HEK293 (cell line): ENCODE measurements around the gene LRRC74B.

Source experiments
- CTCF ChIA-PET: fragments of 350-600 bp; formaldehyde crosslinking; extraction: SDS; loops from one replicate; lab custom pipeline; 2021; ENCODE audit warnings: antibody characterized with exemption; lab: Yijun Ruan, JAX
- POLR2A ChIA-PET: fragments of 300-600 bp; formaldehyde crosslinking; extraction: SDS; loops from one replicate; lab custom pipeline; 2020; ENCODE audit warnings: antibody characterized with exemption, inconsistent platforms; lab: Yijun Ruan, JAX
- H3K27ac ChIP-seq: fragments of 200-500 bp; sonication (Bioruptor generic); 2 replicates; pipeline ENCODE4 v1.5.1; 2014; ENCODE audit warnings: low read depth, low read length, control low read depth, inconsistent platforms; ENCODE audit errors: extremely low read depth
- H3K36me3 ChIP-seq, 2 experiments: fragments of 200-500 bp in 1 of 2; sonication (Bioruptor generic) in 1 of 2; 1 replicate in 1 of 2; 2 replicates in 1 of 2; pipeline ENCODE4 v1.5.1; 2014 to 2017; ENCODE audit warnings: inconsistent platforms in 2 of 2, low read length in 2 of 2; ENCODE audit not compliant: control insufficient read depth in 2 of 2, insufficient read depth in 1 of 2
- H3K4me1 ChIP-seq: fragments of 200-500 bp; sonication (Bioruptor generic); 2 replicates; pipeline ENCODE4 v1.5.1; 2014; ENCODE audit warnings: mild to moderate bottlenecking, low read length, inconsistent platforms; ENCODE audit not compliant: control insufficient read depth, insufficient read depth
- H3K4me3 ChIP-seq: 2 replicates; pipeline ENCODE4 v1.5.1; 2011; ENCODE audit warnings: low read depth, mild to moderate bottlenecking, control low read depth, low read length, moderate library complexity
- H3K9me3 ChIP-seq: fragments of 200-500 bp; sonication (Bioruptor generic); 2 replicates; pipeline ENCODE4 v1.5.1; 2014; ENCODE audit warnings: low read depth, low read length, inconsistent platforms; ENCODE audit not compliant: control insufficient read depth, insufficient read depth
- BCL11B ChIP-seq: fragments of 450-650 bp; formaldehyde crosslinking; IDR thresholded peaks from 2 replicates; pipeline ENCODE4 v1.5.1; 2016; ENCODE audit warnings: low read depth, missing biosample characterization, missing genetic modification characterization
- KLF1 ChIP-seq: fragments of 450-650 bp; formaldehyde crosslinking; IDR thresholded peaks from 2 replicates; pipeline ENCODE4 v1.5.1; 2016; ENCODE audit warnings: missing biosample characterization, missing genetic modification characterization
- KLF7 ChIP-seq: fragments of 450-650 bp; formaldehyde crosslinking; IDR thresholded peaks from 2 replicates; pipeline ENCODE4 v1.5.1; 2016; ENCODE audit warnings: missing biosample characterization, missing genetic modification characterization, borderline replicate concordance
- OSR2 ChIP-seq: fragments of 450-650 bp; formaldehyde crosslinking; IDR thresholded peaks from 2 replicates; pipeline ENCODE4 v1.5.1; 2016; ENCODE audit warnings: missing biosample characterization, missing genetic modification characterization
- TRIM28 ChIP-seq: IDR thresholded peaks from 2 replicates; pipeline ENCODE4 v1.6.1; 2011; ENCODE audit warnings: low read length, control low read depth, borderline replicate concordance
- ZBTB8A ChIP-seq: fragments of 450-650 bp; formaldehyde crosslinking; IDR thresholded peaks from 2 replicates; pipeline ENCODE4 v1.5.1; 2016; ENCODE audit warnings: missing biosample characterization, missing genetic modification characterization
- ZFP37 ChIP-seq: fragments of 450-650 bp; formaldehyde crosslinking; IDR thresholded peaks from 2 replicates; pipeline ENCODE4 v1.5.1; 2016; ENCODE audit warnings: missing biosample characterization, missing genetic modification characterization
- ZNF132 ChIP-seq: fragments of 450-650 bp; formaldehyde crosslinking; IDR thresholded peaks from 2 replicates; pipeline ENCODE4 v1.5.1; 2017; ENCODE audit warnings: missing biosample characterization, missing genetic modification characterization, borderline replicate concordance
- ZNF184 ChIP-seq: fragments of 450-650 bp; IDR thresholded peaks from 2 replicates; pipeline ENCODE4 v1.5.1; 2018; ENCODE audit warnings: missing biosample characterization, mild to moderate bottlenecking, missing genetic modification characterization
- ZNF423 ChIP-seq: fragments of 450-650 bp; formaldehyde crosslinking; IDR thresholded peaks from 2 replicates; pipeline ENCODE4 v1.5.1; 2016; ENCODE audit warnings: missing biosample characterization, missing genetic modification characterization
- ZNF433 ChIP-seq: fragments of 450-650 bp; formaldehyde crosslinking; IDR thresholded peaks from 2 replicates; pipeline ENCODE4 v1.5.1; 2016; ENCODE audit warnings: missing biosample characterization, missing genetic modification characterization, low read depth
- ZNF555 ChIP-seq: fragments of 450-650 bp; formaldehyde crosslinking; conservative IDR thresholded peaks from 2 replicates; pipeline ENCODE4 v1.5.1; 2017; ENCODE audit warnings: missing biosample characterization, mild to moderate bottlenecking, missing genetic modification characterization, inconsistent platforms
- ZNF621 ChIP-seq: fragments of 450-650 bp; formaldehyde crosslinking; IDR thresholded peaks from 2 replicates; pipeline ENCODE4 v1.5.1; 2017; ENCODE audit warnings: missing biosample characterization, missing genetic modification characterization
- ZNF623 ChIP-seq: fragments of 450-650 bp; formaldehyde crosslinking; IDR thresholded peaks from 2 replicates; pipeline ENCODE4 v1.5.1; 2016; ENCODE audit warnings: missing biosample characterization, missing genetic modification characterization
- ZNF626 ChIP-seq: fragments of 450-650 bp; sonication (Bioruptor Pico); formaldehyde crosslinking; IDR thresholded peaks from 2 replicates; pipeline ENCODE4 v1.5.1; 2018; ENCODE audit warnings: missing biosample characterization, missing genetic modification characterization, inconsistent platforms
- ZNF677 ChIP-seq: fragments of 450-650 bp; IDR thresholded peaks from 2 replicates; pipeline ENCODE4 v1.5.0; 2018; ENCODE audit warnings: missing biosample characterization, mild to moderate bottlenecking, missing genetic modification characterization, moderate library complexity
- ZXDB ChIP-seq: fragments of 450-650 bp; formaldehyde crosslinking; IDR thresholded peaks from 2 replicates; pipeline ENCODE4 v1.5.1; 2016; ENCODE audit warnings: missing biosample characterization, missing genetic modification characterization
- TF ChIP-seq, protein P1 (sequence below): fragments of 450-650 bp; formaldehyde crosslinking; IDR thresholded peaks from 2 replicates; pipeline ENCODE4 v1.5.1; 2016; ENCODE audit warnings: missing biosample characterization, missing genetic modification characterization, borderline replicate concordance
- TF ChIP-seq, protein P2 (sequence below): fragments of 450-650 bp; formaldehyde crosslinking; IDR thresholded peaks from 2 replicates; pipeline ENCODE4 v1.5.1; 2016; ENCODE audit warnings: missing biosample characterization, missing genetic modification characterization
- TF ChIP-seq, protein P3 (sequence below): fragments of 450-650 bp; formaldehyde crosslinking; IDR thresholded peaks from 2 replicates; pipeline ENCODE4 v1.5.1; 2016; ENCODE audit warnings: missing biosample characterization, missing genetic modification characterization
- TF ChIP-seq, protein P4 (sequence below): fragments of 450-650 bp; formaldehyde crosslinking; IDR thresholded peaks from 2 replicates; pipeline ENCODE4 v1.5.1; 2016; ENCODE audit warnings: missing biosample characterization, missing genetic modification characterization
- TF ChIP-seq, protein P5 (sequence below): fragments of 450-650 bp; formaldehyde crosslinking; IDR thresholded peaks from 2 replicates; pipeline ENCODE4 v1.5.1; 2016; ENCODE audit warnings: missing biosample characterization, missing genetic modification characterization
- TF ChIP-seq, protein P6 (sequence below): fragments of 450-650 bp; IDR thresholded peaks from 2 replicates; pipeline ENCODE4 v1.5.1; 2018; ENCODE audit warnings: missing biosample characterization, missing genetic modification characterization

Gene LRRC74B

DNA sequence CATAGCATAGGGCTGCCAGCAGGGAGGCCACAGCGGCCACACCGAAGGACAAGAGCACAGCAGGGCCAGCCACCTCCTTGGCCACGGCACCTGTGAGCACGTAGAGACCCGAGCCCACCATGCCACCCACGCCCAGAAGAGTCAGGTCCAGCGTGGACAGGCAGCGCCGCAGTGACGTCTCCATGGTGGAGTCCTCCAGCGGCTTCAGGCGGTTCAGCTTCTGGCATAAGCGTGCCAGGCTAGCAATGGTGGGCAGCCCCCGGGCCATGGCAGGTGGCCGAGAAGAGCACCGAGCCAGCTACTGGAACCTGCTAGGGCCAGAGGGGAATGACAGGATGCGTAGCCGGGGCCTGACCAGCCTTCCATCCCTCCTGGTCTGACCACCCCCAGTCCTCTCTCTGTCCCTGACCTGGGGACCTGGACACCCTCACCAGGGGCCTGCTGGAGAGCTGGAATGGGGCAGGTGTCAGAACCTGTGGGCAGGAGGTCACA, 14.2 kb upstream of the LRRC74B start (continued):
- TF ChIP-seq, protein P1, sequence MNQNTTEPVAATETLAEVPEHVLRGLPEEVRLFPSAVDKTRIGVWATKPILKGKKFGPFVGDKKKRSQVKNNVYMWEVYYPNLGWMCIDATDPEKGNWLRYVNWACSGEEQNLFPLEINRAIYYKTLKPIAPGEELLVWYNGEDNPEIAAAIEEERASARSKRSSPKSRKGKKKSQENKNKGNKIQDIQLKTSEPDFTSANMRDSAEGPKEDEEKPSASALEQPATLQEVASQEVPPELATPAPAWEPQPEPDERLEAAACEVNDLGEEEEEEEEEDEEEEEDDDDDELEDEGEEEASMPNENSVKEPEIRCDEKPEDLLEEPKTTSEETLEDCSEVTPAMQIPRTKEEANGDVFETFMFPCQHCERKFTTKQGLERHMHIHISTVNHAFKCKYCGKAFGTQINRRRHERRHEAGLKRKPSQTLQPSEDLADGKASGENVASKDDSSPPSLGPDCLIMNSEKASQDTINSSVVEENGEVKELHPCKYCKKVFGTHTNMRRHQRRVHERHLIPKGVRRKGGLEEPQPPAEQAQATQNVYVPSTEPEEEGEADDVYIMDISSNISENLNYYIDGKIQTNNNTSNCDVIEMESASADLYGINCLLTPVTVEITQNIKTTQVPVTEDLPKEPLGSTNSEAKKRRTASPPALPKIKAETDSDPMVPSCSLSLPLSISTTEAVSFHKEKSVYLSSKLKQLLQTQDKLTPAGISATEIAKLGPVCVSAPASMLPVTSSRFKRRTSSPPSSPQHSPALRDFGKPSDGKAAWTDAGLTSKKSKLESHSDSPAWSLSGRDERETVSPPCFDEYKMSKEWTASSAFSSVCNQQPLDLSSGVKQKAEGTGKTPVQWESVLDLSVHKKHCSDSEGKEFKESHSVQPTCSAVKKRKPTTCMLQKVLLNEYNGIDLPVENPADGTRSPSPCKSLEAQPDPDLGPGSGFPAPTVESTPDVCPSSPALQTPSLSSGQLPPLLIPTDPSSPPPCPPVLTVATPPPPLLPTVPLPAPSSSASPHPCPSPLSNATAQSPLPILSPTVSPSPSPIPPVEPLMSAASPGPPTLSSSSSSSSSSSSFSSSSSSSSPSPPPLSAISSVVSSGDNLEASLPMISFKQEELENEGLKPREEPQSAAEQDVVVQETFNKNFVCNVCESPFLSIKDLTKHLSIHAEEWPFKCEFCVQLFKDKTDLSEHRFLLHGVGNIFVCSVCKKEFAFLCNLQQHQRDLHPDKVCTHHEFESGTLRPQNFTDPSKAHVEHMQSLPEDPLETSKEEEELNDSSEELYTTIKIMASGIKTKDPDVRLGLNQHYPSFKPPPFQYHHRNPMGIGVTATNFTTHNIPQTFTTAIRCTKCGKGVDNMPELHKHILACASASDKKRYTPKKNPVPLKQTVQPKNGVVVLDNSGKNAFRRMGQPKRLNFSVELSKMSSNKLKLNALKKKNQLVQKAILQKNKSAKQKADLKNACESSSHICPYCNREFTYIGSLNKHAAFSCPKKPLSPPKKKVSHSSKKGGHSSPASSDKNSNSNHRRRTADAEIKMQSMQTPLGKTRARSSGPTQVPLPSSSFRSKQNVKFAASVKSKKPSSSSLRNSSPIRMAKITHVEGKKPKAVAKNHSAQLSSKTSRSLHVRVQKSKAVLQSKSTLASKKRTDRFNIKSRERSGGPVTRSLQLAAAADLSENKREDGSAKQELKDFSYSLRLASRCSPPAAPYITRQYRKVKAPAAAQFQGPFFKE, result no peak
- no peak for TF ChIP-seq BCL11B (tag by site-specific recombination)
- no peak for TF ChIP-seq ZNF423
- TF ChIP-seq, protein P2, sequence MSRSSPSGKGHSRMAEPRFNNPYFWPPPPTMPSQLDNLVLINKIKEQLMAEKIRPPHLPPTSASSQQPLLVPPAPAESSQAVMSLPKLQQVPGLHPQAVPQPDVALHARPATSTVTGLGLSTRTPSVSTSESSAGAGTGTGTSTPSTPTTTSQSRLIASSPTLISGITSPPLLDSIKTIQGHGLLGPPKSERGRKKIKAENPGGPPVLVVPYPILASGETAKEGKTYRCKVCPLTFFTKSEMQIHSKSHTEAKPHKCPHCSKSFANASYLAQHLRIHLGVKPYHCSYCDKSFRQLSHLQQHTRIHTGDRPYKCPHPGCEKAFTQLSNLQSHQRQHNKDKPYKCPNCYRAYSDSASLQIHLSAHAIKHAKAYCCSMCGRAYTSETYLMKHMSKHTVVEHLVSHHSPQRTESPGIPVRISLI, result no peak
- TF ChIP-seq, protein P3, sequence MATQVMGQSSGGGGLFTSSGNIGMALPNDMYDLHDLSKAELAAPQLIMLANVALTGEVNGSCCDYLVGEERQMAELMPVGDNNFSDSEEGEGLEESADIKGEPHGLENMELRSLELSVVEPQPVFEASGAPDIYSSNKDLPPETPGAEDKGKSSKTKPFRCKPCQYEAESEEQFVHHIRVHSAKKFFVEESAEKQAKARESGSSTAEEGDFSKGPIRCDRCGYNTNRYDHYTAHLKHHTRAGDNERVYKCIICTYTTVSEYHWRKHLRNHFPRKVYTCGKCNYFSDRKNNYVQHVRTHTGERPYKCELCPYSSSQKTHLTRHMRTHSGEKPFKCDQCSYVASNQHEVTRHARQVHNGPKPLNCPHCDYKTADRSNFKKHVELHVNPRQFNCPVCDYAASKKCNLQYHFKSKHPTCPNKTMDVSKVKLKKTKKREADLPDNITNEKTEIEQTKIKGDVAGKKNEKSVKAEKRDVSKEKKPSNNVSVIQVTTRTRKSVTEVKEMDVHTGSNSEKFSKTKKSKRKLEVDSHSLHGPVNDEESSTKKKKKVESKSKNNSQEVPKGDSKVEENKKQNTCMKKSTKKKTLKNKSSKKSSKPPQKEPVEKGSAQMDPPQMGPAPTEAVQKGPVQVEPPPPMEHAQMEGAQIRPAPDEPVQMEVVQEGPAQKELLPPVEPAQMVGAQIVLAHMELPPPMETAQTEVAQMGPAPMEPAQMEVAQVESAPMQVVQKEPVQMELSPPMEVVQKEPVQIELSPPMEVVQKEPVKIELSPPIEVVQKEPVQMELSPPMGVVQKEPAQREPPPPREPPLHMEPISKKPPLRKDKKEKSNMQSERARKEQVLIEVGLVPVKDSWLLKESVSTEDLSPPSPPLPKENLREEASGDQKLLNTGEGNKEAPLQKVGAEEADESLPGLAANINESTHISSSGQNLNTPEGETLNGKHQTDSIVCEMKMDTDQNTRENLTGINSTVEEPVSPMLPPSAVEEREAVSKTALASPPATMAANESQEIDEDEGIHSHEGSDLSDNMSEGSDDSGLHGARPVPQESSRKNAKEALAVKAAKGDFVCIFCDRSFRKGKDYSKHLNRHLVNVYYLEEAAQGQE (tag by site-specific recombination), result no peak
- no peak for TF ChIP-seq ZFP37
- TF ChIP-seq ZNF677 (tag by site-specific recombination), result no peak
- TF ChIP-seq ZNF555, result no peak
- TF ChIP-seq TRIM28, result no peak
- TF ChIP-seq ZNF623 (tag by site-specific recombination), result no peak
- TF ChIP-seq OSR2 (tag by site-specific recombination), result no peak
- TF ChIP-seq ZNF626, result no peak
- TF ChIP-seq ZNF621, result no peak

DNA sequence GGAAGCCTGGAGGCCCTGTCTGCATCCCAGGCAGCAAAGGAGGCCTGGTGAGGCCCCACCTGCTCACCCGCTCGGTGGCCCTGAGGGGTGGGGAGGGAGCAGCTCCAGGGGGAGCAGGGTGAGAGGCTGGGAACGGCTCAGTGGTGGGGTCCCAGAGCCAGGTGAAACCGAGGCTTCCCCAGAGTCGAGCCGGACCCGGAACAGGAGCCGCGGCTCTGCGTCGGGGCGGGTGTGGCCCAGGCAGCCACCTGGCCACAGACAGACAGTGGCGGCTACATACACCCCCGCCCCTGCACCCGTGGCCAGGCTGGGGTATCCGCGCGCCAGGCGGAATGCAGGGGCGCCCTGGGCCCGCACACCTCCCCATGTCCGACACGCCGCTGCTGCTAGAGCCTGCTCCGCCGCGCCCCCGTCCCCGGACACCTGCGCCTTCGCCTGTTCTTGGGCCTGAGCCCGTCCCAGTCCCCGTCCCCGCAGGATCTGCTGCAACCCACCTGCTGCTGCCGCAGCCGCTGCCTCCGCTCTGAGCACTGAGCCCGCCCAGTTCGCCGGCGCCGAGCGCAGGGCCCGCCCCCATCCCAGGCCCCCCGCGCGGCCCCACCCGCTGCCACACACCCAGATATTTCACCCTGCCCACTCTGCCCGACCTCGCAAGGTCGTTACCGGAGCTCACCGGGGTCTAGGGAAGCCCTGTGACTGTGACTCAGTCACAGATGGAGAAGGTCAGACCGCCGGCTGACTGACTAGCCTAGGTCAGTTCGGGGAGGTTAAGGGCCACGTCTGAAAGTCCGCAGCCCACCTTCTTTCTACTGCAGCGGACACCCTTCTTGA, 13.5 kb upstream of the LRRC74B start, which contains the start of gene SLC7A4:
Gene SLC7A4, minus strand, starts transcription at position 525 of the 831 bp plus-strand sequence. CDS start 749 bp downstream, outside the sequence.
- H3K4me3 ChIP-seq, result no peak within 1 kb of the TSS
- no peak within 1 kb of the TSS for H3K27ac ChIP-seq
- POLR2A ChIA-PET, result no interaction called here
- no peak for TF ChIP-seq KLF7 (tag by site-specific recombination)
- TF ChIP-seq ZNF184 (tag by site-specific recombination), result no peak
- no peak for TF ChIP-seq KLF1 (tag by site-specific recombination)
- no peak for TF ChIP-seq ZBTB8A (tag by site-specific recombination)
- no peak for TF ChIP-seq ZXDB (tag by site-specific recombination)
- TF ChIP-seq, protein P4, sequence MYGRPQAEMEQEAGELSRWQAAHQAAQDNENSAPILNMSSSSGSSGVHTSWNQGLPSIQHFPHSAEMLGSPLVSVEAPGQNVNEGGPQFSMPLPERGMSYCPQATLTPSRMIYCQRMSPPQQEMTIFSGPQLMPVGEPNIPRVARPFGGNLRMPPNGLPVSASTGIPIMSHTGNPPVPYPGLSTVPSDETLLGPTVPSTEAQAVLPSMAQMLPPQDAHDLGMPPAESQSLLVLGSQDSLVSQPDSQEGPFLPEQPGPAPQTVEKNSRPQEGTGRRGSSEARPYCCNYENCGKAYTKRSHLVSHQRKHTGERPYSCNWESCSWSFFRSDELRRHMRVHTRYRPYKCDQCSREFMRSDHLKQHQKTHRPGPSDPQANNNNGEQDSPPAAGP (tag by site-specific recombination), result no peak
- TF ChIP-seq, protein P5, sequence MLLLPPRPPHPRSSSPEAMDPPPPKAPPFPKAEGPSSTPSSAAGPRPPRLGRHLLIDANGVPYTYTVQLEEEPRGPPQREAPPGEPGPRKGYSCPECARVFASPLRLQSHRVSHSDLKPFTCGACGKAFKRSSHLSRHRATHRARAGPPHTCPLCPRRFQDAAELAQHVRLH, result no peak
- TF ChIP-seq, protein P6, sequence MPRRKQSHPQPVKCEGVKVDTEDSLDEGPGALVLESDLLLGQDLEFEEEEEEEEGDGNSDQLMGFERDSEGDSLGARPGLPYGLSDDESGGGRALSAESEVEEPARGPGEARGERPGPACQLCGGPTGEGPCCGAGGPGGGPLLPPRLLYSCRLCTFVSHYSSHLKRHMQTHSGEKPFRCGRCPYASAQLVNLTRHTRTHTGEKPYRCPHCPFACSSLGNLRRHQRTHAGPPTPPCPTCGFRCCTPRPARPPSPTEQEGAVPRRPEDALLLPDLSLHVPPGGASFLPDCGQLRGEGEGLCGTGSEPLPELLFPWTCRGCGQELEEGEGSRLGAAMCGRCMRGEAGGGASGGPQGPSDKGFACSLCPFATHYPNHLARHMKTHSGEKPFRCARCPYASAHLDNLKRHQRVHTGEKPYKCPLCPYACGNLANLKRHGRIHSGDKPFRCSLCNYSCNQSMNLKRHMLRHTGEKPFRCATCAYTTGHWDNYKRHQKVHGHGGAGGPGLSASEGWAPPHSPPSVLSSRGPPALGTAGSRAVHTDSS, result no peak
- TF ChIP-seq ZNF132 (tag by site-specific recombination), result no peak
- TF ChIP-seq ZNF433 (tag by site-specific recombination), result no peak
- CTCF ChIA-PET, result no interaction called here
- no peaks in the 10 kb centered on the region for H3K36me3 ChIP-seq
- H3K9me3 ChIP-seq, result no peaks in the 10 kb centered on the region
- H3K4me1 ChIP-seq, result no peaks in the 10 kb centered on the region
